PC-9 (cell line): ENCODE measurements around the gene CA7. TPM values are rescaled to one million over a fixed set of nuclear protein-coding genes. Genes with fewer than 3 reads are reported as not detected.

Source experiments
- BruUV-seq: library from RNA; stranded (reverse); fragments of 400-500 nt; replicated peaks from 2 replicates; lab custom pipeline; 2021; lab: Mats Ljungman, UMichigan
- CTCF ChIA-PET: fragments of 300-600 bp; sonication (Branson Sonifier 250); formaldehyde crosslinking; loops from one replicate; lab custom pipeline; 2022; ENCODE audit warnings: antibody characterized with exemption; lab: Charles Lee
- POLR2A ChIA-PET: fragments of 300-600 bp; sonication (Branson Sonifier 250); formaldehyde crosslinking; loops from one replicate; lab custom pipeline; 2022; ENCODE audit warnings: antibody characterized with exemption; ENCODE audit not compliant: unreplicated experiment; lab: Charles Lee
- DNase-seq, 2 experiments: peaks; one replicate each; pipeline versions ENCODE4 v3.0.0 to v3.0.0-alpha.2; 2015 to 2022; ENCODE audit warnings: mixed read lengths in 1 of 2
- H2AFZ ChIP-seq: fragments of 200-600 bp; sonication (generic); 2 replicates; pipeline ENCODE4 v1.8.1; 2017; ENCODE audit warnings: antibody characterized with exemption
- H3F3A ChIP-seq: fragments of 200-600 bp; sonication (generic); 2 replicates; pipeline ENCODE4 v1.8.1; 2017; ENCODE audit warnings: antibody characterized with exemption, mild to moderate bottlenecking, low read depth; ENCODE audit not compliant: insufficient read depth
- H3K27ac ChIP-seq: fragments of 200-600 bp; sonication (generic); 2 replicates; pipeline ENCODE4 v1.6.1; 2016; ENCODE audit warnings: mixed run types
- H3K27me3 ChIP-seq: fragments of 200-600 bp; sonication (generic); 2 replicates; pipeline ENCODE4 v1.6.1; 2016; ENCODE audit warnings: low read depth, mixed run types; ENCODE audit not compliant: insufficient read depth
- H3K36me3 ChIP-seq: fragments of 200-600 bp; sonication (generic); 2 replicates; pipeline ENCODE4 v1.6.1; 2016; ENCODE audit warnings: low read depth, mixed run types
- H3K4me1 ChIP-seq: fragments of 200-600 bp; sonication (generic); replicated peaks from 2 replicates; pipeline ENCODE4 v1.6.1; 2016; ENCODE audit warnings: mixed run types; ENCODE audit not compliant: insufficient read depth
- H3K4me2 ChIP-seq: fragments of 200-600 bp; sonication (generic); 2 replicates; pipeline ENCODE4 v1.6.1; 2017; ENCODE audit warnings: mixed run types
- H3K4me3 ChIP-seq: fragments of 200-600 bp; sonication (generic); 2 replicates; pipeline ENCODE4 v1.6.1; 2016; ENCODE audit warnings: mixed run types
- H3K79me2 ChIP-seq: fragments of 200-600 bp; sonication (generic); 2 replicates; pipeline ENCODE4 v1.6.1; 2017; ENCODE audit warnings: low read depth, mixed run types
- H3K9me2 ChIP-seq: fragments of 200-600 bp; sonication (generic); 2 replicates; pipeline ENCODE4 v1.8.1; 2017; ENCODE audit warnings: mild to moderate bottlenecking; ENCODE audit not compliant: insufficient read depth
- H3K9me3 ChIP-seq: fragments of 200-600 bp; sonication (generic); 2 replicates; pipeline ENCODE4 v1.8.1; 2016; ENCODE audit warnings: low read depth; ENCODE audit not compliant: insufficient read depth
- H4K20me1 ChIP-seq: fragments of 200-600 bp; sonication (generic); 2 replicates; pipeline ENCODE4 v1.8.1; 2017; ENCODE audit not compliant: insufficient read depth
- CTCF ChIP-seq: fragments of 200-600 bp; sonication (generic); conservative IDR thresholded peaks from 2 replicates; pipeline ENCODE4 v1.6.1; 2017; ENCODE audit warnings: mixed run types, antibody characterized with exemption, mild to moderate bottlenecking, moderate library complexity
- EZH2 ChIP-seq: fragments of 200-600 bp; sonication (generic); IDR thresholded peaks from 2 replicates; pipeline ENCODE4 v1.8.0; 2017; ENCODE audit warnings: antibody characterized with exemption, low read depth
- intact Hi-C: fragments of 100-400 bp; cut with micrococcal nuclease; formaldehyde crosslinking; loops from one replicate; pipeline ENCODE4 v1.10.0; 2022; ENCODE audit not compliant: unreplicated experiment
- total RNA-seq: library from RNA; stranded (reverse); gene quantifications from 2 replicates; pipeline ENCODE4 v1.2.3, GENCODE V29; 2021

Gene CA7
- total RNA-seq, 1 experiment from 2014 or later, result not detected

- Histone ChIP-seq H2AFZ (no peak overlapping the region), H3F3A (peaks cover 21% of the 10 kb centered on the region; the same call in 1 of the 2 replicates), H3K9me3 (no peaks in the 10 kb centered on the region), H3K36me3 (no peaks in the 10 kb centered on the region), H3K4me1 (peaks cover 35% of the 10 kb centered on the region), H3K79me2 (no peaks in the 10 kb centered on the region), H4K20me1 (no peaks in the 10 kb centered on the region), H3K9me2 (no peaks in the 10 kb centered on the region), H3K4me2 (no peak overlapping the region), H3K27ac (no peak overlapping the region), H3K27me3 (no peaks in the 10 kb centered on the region), H3K4me3 (no peak overlapping the region)
- intact Hi-C loops, result loop anchor here (1.0 to 10.0 kb wide), 2 partner anchors 28 to 566 kb away; no protein-coding TSS in a partner anchor
- no TSS peak for BruUV-seq
- DNase-seq, result no peak
- ChIA-PET CTCF (interaction anchor here (0.8 kb wide), 1 partner anchor 45 kb away, joined by 7 read pairs; no protein-coding TSS in a partner anchor), POLR2A (no interaction called here)
- TF ChIP-seq CTCF (no peak), EZH2 (no peak)
These were observed 54.7 kb downstream of the CA7 start for GRCh38 chr16:66898933-66899309.

GRCh38 chr16:66899310-66899944 lies 55.2 kb downstream of the CA7 start:
- BruUV-seq, result no TSS peak
- no peak for DNase-seq
- CTCF ChIA-PET, result no interaction called here
- H3K4me3 ChIP-seq, result no peak overlapping the region
- no peak overlapping the region for H2AFZ ChIP-seq
- POLR2A ChIA-PET, result no interaction called here
- H3K27me3 ChIP-seq, result no peaks in the 10 kb centered on the region
- TF ChIP-seq CTCF (no peak), EZH2 (no peak)
- peak overlapping the region; percentile 50 for H3K27ac ChIP-seq
- H3K4me1 ChIP-seq, result peaks cover 35% of the 10 kb centered on the region
- intact Hi-C loops, result loop anchor here (1.0 to 10.0 kb wide), 2 partner anchors 28 to 565 kb away; no protein-coding TSS in a partner anchor
- no peaks in the 10 kb centered on the region for H3K9me3 ChIP-seq
- H3F3A ChIP-seq, result peaks cover 17% of the 10 kb centered on the region; the same call in 1 of the 2 replicates
- no peaks in the 10 kb centered on the region for H3K36me3 ChIP-seq
- peak overlapping the region; percentile 61 for H3K4me2 ChIP-seq
- no peaks in the 10 kb centered on the region for H3K79me2 ChIP-seq
- H3K9me2 ChIP-seq, result no peaks in the 10 kb centered on the region
- no peaks in the 10 kb centered on the region for H4K20me1 ChIP-seq

- H3K4me1 ChIP-seq, result peaks cover 35% of the 10 kb centered on the region
- no peaks in the 10 kb centered on the region for H4K20me1 ChIP-seq
- H3K9me2 ChIP-seq, result no peaks in the 10 kb centered on the region
- peak; percentile 66 to 75 for DNase-seq
- intact Hi-C loops, result loop anchor here (1.0 to 10.0 kb wide), 2 partner anchors 27 to 565 kb away; no protein-coding TSS in a partner anchor
- peak overlapping the region; percentile 61 for H3K4me2 ChIP-seq
- H3K36me3 ChIP-seq, result no peaks in the 10 kb centered on the region
- no TSS peak for BruUV-seq
- H3K9me3 ChIP-seq, result no peaks in the 10 kb centered on the region
- no peaks in the 10 kb centered on the region for H3K27me3 ChIP-seq
- ChIA-PET POLR2A (no interaction called here), CTCF (interaction anchor here (0.7 kb wide), 1 partner anchor 29 kb away, joined by 3 read pairs; no protein-coding TSS in a partner anchor)
- H3K4me3 ChIP-seq, result no peak overlapping the region
- no peak for TF ChIP-seq EZH2
- TF ChIP-seq CTCF, result no peak
- H3K27ac ChIP-seq, result peak overlapping the region; percentile 50
- H3K79me2 ChIP-seq, result no peaks in the 10 kb centered on the region
- peaks cover 11% of the 10 kb centered on the region; the same call in 1 of the 2 replicates for H3F3A ChIP-seq
- no peak overlapping the region for H2AFZ ChIP-seq
These were observed 55.9 kb downstream of the CA7 start for GRCh38 chr16:66899945-66900710.
